ENCODE results near the gene PLA2G4E.

Gene PLA2G4E

GRCh38 chr15:41990243-41990605 is 30.6 kb downstream of the PLA2G4E start:
- no peak for DNase-seq

DNA sequence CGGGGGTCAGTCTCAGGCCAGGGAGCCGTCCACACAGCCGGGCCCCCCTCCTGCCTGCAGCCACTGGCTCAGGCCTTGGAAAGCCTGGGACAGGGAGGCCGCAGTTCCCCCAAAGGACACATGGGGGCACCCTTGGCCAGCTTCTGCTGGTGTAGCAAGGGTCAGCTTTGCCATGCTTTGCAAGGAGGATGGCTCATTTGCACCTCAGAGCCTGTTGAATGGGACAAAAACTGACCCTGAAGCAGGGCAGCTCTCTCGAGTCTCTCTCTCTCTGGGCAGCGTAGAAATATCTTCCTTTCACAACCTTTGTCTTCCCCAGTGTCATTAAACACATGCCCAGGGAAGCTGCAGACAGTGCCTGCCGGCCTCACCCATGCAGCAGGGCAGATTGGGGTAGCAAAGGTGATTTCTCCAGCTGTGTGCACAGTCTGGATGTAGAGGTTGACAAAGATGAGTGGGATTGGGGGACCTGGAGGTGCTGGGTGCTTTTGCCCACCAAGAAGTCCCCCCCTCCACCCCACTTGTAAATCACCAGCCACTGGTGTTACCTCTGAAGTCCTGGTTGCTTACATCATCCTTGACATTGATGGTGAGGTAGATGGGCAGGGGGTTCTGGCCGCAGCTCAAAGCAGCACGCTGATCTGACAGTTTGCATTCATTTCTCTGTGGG is 31.1 kb downstream of the PLA2G4E start:
- peak; percentile 31 to 55 for DNase-seq

DNA sequence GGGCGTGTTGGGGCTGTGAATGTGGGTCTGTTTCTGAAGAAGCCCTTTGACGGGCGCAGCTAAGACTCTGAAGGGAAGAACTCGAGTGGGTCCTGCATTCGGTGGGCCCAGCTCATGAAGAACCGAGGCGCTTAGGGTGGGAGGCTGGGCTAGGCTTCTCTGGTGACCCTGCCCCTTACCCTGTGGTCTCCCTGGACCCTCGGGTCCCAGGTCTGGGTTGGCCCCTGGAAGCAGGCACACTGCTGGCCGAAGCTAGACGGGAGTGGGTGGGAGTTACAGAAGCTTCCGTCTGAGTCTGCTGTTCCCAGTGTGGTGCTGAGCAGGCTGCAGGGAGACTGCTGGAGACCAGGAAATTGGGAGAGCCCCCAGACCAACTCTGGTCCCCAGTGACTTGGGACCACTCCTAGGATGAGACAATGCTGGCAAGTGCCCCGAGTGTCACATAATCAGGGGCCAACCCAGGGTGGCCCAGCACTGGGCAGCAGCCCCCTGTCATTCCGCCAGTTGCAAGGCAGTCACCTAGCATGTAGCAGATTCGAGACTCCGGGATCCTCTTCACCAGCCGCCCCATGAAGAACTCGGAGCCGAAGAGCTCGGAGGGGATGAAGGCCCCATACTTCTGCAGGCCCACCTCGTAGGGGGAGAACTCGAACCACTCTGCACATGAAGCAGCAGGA is 31.8 kb downstream of the PLA2G4E start:
- DNase-seq: no peak

DNA sequence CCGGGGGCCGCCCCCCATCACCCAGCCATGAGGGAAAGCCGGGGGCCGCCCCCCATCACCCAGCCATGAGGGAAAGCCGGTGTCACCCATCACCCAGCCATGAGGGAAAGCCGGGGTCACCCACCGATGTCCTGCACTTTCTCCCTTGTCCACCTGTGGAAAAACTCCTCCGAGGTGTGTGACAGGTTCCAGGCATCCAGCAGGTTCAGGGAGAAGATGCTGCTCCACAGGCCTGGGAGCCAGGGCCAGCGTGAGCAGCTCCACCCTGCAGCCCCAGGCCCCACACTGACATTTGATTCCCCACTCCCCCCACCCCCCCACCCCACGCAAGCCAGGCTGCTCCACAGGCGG is 32.9 kb downstream of the PLA2G4E start:
- no peak for DNase-seq

- no peak for DNase-seq
Observed at GRCh38 chr15:41987246-41987924, 33.5 kb downstream of the PLA2G4E start.

DNA sequence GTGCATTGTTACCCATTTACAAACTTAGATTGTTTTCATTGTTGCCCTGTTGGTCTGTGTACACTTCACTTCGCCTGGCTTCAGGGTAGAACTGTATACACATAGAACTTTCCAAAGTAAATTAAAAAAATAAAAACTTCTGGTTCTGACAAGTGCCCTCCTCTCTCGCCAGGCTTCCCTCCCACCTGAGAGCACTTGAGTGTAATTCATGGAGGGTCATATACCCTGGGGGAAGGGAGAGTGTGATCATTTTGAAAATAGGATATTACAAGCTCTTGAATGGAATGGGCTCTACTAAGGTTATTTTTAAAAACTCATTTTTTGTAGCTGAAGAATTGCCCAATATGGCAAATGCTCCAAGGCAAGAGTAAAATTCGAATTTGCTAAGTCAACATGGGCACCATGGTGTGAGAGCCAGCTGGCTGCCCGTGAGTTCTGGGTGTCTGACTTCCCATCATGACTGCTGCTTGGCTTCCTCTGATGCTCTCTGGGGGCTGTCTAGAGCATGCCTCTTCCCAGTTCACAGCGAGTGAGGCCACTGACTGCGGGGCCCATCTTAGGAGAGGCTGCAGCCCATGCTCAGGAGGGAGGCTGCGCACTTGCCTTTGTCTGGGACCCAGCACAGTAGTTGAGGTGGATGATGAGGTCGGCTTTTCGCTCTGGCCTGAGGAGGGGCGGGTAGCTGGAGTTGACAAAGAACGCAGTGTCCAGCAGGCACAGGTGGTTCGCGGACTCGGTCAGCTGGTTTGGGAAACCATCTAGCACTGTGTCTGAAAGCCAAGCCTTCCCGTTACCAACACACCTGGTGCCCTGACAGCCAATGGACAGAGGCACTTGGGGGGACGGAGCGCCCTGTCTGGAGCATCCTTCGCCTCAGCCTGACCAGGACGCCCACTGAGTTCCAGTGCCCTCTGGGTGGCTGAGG is 35.3 kb downstream of the PLA2G4E start:
- DNase-seq: no peak

DNA sequence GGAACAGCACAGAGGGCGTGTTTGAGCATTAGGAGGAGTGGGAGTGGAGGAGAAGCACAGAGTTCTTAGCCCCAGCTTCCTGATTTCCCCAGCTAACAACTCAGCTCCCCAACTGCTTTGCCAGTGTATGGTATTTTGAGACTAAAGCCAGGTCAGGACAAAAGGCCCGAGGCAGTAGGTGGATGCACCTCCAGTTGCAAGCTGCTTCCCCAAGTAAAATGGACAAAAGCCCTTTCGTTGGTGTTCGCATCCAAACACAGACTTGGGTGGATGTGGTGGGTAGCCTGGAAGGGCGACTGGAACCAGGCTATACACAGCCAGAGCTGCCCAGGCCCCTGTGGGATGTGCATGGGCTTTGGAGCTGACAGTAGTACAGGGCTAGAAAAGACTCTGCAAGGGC is 36.2 kb downstream of the PLA2G4E start:
- DNase-seq: no peak

DNA sequence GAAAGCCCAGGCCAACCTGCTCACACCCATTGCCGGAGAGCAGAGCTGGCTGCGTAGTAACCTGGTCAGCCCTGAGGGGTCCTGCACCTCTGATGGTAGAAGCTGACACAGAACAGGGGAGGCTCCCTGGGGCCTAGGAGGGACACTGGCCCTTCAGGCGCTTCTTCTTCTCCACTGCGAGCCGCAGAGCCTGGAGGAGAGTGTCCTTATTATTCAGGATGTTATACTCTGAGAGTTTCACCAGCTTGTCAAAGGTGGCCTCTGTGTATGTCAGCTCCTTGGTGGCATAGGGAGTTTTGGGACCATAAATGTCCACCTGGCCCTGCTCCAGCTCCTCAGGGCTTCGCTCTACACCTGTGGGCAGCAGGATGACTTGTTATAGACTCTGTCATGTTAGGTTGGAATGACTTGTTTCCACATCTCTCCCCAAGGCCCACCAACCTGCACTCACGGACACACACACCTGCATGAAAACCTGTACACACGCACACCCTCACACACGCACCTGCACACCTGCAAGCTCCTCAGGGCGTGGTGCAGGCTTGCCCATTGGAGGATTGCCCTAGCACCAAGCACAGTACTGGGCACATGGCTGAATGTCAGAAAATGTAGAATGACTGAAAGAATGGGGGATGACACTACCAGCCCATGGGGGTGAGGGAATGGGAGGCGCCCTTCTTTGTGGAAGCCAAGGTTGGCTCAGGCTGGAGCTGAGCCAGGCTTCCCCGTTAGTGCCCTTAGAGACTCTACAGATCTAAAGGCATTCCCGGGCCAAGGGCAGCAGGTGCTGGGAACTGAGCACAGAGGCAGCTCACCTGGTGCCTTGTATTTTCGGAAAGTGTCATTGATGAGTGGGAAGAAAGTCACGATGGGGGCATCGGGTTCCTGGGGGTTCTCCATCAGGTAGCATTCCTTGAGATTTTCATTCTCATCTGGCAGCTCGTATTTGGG is 36.9 kb downstream of the PLA2G4E start:
- DNase-seq: no peak

GRCh38 chr15:41983221-41983620 is 37.6 kb downstream of the PLA2G4E start:
- DNase-seq: no peak

DNA sequence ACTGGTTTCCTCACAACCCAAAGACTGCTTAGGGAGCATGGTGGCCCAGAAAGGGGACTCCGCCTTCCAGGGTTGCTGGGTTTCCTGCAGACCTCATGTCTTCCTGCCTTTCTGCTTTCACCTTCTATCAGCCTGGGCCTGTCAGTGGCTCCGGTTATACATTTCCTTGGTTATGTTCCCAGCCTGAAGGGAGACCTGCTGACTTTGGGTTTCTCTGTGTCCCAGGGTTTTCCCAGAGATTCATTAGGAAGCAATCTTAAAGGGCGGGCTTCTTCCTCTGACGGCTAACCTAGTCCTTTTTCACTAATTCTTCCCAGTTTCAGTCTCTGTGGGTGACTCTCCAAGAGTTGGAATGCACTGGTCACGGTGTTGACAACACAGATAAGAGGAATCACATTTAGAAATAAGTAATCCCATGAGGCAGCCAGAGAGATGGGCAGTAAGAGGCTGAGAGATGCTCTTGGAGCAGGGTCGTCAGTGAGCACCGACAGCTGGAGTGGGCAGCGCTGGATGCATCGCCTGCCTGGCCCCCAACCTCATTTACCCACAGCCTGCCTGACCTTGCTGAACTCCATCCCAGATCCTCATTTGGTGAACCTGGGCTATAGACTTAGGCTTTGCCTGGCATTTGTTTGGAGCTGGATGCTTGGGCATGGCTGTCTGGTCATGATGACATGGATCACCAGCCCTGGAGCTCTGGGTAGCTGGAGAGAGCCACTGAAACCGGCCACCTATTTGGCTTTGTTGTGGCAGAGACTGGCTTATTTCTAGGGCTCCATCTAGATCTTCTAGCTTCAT is 38.5 kb downstream of the PLA2G4E start:
- no peak for DNase-seq

GRCh38 chr15:41981371-41982132 is 39.3 kb downstream of the PLA2G4E start:
- DNase-seq: no peak

GRCh38 chr15:41980654-41981323 is 40.1 kb downstream of the PLA2G4E start:
- DNase-seq: no peak

GRCh38 chr15:41979493-41980266 is 41.2 kb downstream of the PLA2G4E start:
- DNase-seq: no peak

DNA sequence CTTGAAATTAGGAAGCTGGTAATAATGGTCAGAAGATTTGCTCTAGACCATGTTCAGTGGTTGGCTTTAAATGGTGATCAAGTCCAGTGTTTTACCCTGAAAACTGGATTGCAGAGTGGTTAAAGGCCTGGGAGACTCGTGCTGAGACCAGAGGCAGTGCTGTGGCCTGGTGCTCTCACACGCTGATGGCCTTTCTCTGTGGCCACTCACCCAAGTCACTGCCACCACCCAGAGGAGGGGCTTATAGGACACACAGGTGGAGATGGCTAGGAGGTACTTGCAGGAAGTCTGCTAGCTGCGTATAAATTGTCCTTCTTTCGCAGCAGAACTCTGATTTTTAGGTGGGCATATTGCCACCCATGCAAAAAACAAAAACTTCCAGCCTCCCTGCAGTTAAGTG is 42.3 kb downstream of the PLA2G4E start:
- no peak for DNase-seq

- no peak for DNase-seq
Observed at GRCh38 chr15:41977757-41978383, 43.0 kb downstream of the PLA2G4E start.

GRCh38 chr15:41975669-41976068 is 45.2 kb downstream of the PLA2G4E start:
- no peak for DNase-seq

- DNase-seq: no peak
Observed at GRCh38 chr15:41974041-41974440, 46.8 kb downstream of the PLA2G4E start.

All from bone marrow (tissue), 2 donors.